ENCODE measurements around the gene CDK4.

GRCh38 chr12:57734591-57734990, 17.5 kb downstream of the CDK4 start:
- TF ChIP-seq POLR2A (IDR thresholded peaks at IDR 0.05): no peak
- TF ChIP-seq CTCF (IDR thresholded peaks at IDR 0.05): no peak

Data from tibial nerve (tissue), 3 donors.